CD1c-positive myeloid dendritic cell (primary cell): ENCODE data around the gene HSPG2.

Source experiments
- DNase-seq: peaks from one replicate; pipeline ENCODE4 v3.0.0-alpha.2; 2016; ENCODE audit errors: extremely low spot score

Gene HSPG2

GRCh38 chr1:21824926-21825325 lies 112.2 kb downstream of the HSPG2 start:
- DNase-seq: no peak

GRCh38 chr1:21823980-21824702 lies 113.0 kb downstream of the HSPG2 start:
- DNase-seq: no peak

GRCh38 chr1:21823206-21823979 lies 113.7 kb downstream of the HSPG2 start:
- peak; percentile 27 for DNase-seq

DNA sequence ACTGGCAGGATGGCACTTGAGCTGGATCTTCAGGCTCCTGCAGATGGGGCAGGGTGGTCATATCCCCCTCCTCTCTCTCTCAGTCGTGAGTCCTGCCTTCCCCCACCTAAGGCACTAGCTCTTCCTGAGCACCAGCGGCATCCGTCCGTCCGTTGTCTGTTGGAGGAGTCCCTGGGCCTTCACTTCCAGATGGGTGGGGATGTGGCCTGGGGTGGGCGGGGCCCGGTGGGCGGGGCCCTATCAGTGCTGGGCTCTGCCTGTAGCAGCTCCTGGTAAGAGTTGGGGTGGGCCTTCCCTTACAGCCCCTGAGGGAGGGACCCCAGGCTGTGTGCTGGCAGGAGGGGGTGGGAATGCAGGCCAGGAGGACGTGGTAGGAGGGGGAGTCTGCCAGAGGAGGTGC lies 114.8 kb downstream of the HSPG2 start:
- DNase-seq: no peak

DNA sequence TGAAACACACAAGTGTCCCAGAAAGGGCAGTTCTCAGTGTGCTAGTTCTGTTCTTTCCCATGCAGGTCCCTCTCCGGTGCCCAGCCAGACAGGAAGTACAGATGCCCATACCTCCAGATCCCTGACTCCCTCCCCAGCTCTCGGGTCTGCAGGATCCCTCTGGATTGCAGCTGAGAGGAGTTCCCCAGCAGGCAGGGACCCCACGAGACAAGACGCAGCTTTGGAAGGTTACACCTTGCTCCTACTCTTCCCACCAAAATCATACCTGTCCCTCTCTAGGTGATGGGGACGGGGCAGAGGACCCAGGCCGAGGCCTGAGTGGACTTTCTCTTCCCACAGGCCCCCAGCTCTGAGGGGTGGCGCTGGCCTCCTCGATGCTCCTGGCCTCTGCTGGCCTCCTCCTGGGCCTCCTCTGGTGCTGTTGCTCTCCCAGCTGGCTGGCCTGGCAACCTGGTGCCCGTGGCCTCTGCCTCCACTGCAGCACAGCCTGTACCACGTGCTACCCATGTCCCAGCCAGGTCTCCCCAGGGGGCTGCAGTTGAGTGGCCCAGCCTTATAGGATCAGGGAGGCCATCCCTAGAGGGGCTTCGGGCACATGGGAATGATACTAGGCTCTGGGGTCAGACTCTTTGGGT lies 115.6 kb downstream of the HSPG2 start:
- no peak for DNase-seq

GRCh38 chr1:21820597-21821232 lies 116.4 kb downstream of the HSPG2 start:
- DNase-seq: no peak

DNA sequence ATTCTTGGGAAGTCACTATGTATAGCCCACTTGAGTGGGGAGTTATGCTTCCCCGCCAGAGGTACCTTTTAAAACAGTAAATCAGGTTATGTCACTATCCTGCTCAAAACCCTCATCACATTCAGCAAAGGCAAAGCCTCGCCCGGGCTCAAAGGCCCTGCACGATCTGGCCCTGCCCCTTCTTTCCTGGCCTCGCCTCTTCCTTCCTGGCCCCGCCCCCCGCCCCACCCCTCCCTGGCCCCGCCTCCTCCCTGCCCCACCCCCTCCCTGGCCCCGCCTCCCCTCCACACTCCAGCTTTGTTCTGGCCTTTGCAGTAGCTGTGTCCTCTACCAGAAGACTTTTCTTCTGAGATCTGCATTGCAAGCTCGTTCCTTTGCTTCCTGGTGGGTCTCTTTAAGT lies 118.5 kb downstream of the HSPG2 start:
- peak; percentile 55 for DNase-seq

- DNase-seq: no peak
These were observed 120.4 kb downstream of the HSPG2 start for GRCh38 chr1:21816602-21817302.

DNA sequence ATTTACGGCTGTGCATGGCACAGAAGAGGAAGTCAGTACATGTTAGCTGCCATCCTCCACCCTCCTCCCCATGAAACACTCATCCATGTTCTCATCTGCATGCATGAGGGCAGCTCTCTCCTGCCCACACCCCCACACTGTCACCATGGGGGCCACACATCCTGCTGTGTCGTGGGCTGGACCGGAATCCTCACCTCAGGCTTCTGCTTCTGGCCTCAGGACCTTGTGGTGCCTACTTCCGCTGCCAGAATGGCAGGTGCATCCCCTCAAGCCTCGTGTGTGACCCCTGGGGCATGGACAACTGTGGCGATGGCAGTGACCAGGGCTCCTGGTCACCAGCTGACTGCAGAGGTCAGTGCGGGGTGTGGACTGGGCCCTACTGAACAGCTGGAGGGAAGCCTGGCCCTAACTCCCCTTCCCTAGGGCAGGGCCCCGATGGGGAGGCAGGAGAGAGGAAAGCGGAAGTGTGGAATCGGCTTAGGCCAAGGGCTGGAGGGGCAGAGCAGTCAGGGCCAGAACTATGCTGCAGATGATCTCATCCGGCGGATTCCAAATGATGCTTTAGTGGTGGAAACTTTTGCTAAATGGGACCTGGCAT lies 121.3 kb downstream of the HSPG2 start:
- DNase-seq: peak; percentile 84

- no peak for DNase-seq
These were observed 122.0 kb downstream of the HSPG2 start for GRCh38 chr1:21814981-21815582.

- DNase-seq: peak; percentile 37
These were observed 122.7 kb downstream of the HSPG2 start for GRCh38 chr1:21814241-21814918.

DNA sequence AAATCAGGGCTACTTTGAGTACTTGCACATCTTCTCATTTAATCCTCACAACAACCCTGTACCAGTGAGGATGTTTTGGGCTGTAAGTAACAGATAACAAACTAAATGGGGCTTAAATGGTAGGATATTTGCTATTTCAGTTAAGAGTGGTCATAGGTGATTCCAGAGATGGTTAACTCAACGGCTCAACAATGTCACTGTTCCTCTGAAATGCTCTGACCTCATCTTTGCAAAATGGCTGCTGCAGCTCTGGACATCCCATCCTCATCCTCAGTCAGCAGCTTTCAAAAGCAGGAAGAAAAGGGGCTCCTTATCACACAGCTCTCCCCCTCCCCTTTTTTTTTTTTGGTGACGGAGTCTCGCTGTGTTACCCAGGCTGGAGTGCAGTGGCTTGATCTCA lies 123.6 kb downstream of the HSPG2 start:
- DNase-seq: no peak

GRCh38 chr1:21811875-21812305 lies 125.2 kb downstream of the HSPG2 start, which contains the start of gene LDLRAD2:
TSS of gene LDLRAD2 (plus strand) at chr1:21812265. CDS start at chr1:21812452, 187 bp downstream.
- no peak for DNase-seq

- DNase-seq: no peak
These were observed 132.6 kb downstream of the HSPG2 start for GRCh38 chr1:21804536-21804935.

DNA sequence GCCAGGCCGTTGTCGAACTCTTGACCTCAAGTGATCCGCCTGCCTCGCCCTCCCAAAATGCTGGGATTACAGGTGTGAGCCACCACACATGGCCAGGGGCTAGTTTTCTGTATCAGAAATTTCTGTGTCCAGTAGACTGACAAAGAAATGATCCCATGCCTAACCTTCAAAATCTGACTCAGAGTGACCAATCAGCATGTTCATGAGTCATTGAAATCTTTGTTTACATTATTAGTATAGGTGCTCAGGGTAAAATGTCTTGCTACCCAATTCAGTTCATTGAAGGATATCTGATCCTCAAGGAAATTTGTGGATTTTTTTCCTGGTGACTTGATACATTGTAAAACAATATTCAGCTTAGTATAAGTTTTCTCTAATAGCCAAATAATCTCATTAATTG lies 136.0 kb downstream of the HSPG2 start:
- no peak for DNase-seq

DNA sequence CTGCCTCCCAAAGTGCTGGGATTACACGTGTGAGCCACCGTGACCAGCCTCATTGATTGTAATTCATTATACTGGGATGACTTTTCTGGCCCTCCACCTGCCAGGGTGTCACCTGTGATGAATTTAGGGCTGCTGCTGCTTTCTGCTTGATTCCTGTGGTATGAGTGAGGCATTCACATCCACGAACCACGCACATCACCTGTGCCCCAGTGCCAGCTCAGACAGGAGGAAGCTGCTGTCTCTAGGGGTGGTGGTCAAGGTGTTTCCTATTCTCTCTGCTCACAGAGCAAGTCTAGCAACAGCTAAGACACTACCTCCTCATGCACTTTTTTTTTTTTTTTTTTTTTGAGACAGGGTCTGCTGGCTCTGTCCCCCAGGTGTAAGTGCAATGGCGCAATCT lies 137.4 kb downstream of the HSPG2 start:
- DNase-seq: no peak

- DNase-seq: no peak
These were observed 142.0 kb downstream of the HSPG2 start for GRCh38 chr1:21795075-21795474.

GRCh38 chr1:21794656-21795055 lies 142.5 kb downstream of the HSPG2 start:
- DNase-seq: no peak

GRCh38 chr1:21793104-21793503 lies 144.0 kb downstream of the HSPG2 start:
- no peak for DNase-seq

DNA sequence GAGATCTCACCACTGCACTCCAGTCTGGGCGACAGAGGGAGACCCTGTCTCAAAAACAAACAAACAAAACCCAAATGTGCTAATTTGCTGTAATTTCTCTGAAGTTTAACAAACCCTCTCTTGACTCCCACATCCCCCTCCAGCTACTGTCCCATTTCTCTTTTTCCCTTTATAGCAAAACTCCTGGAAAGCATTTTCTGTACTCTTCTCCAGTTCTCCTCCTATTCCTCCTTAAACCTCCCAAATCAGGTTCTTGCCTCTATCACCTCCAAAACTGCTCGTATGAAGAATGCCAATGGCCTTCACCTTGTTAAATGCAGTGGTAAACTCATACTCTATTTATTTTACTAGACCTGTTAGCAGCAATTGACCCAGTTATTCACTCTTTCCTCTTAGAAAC lies 150.5 kb downstream of the HSPG2 start:
- no peak for DNase-seq
